ENCODE measurements around the gene CLDN1. TPM values are rescaled to one million over a fixed set of nuclear protein-coding genes. Genes with fewer than 3 reads are reported as not detected.

The CLDN1 gene
- total and polyA plus RNA-seq, 2 of the 13 experiments (the other 11 are each of a cell fraction or from before 2014, with no cell fraction given), result 42.7 to 51.6 TPM

DNA sequence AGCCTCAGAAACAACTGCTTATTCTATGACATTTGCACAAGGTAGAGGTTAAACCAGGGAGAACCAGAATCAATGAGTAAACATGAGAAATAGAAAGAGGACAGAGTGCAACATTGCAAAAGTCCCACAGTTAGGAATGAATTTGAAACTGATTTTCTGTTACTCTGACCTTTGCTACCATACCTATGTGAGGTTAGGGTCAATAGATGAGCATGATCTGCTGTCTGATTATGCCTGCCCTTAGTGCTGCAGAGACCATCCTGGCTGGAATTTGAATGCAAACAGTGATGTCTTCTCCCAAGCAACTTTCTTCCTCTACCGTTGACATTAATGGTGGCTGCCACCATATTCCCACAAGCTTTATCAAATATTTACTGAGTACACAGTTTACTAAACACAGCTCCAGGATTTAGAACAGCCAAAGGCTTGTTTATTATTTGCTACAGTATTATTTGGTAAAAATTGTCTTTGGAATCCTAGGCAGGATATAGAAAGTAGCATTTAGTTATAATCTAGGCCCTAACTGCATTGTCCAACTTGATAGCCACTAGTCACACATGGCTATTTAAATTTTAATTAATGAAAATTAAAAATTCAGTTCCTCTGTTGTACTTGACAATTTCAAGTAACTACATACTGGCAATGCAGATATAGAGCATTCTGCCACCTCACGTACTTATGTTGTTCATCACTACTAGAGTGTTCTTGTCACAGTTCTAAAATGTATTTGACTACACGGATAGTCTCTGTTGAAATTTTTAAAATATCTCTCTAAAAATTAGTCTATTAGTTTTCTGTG, 8.9 kb upstream of the CLDN1 start (continued):
- TF ChIP-seq, protein P1, sequence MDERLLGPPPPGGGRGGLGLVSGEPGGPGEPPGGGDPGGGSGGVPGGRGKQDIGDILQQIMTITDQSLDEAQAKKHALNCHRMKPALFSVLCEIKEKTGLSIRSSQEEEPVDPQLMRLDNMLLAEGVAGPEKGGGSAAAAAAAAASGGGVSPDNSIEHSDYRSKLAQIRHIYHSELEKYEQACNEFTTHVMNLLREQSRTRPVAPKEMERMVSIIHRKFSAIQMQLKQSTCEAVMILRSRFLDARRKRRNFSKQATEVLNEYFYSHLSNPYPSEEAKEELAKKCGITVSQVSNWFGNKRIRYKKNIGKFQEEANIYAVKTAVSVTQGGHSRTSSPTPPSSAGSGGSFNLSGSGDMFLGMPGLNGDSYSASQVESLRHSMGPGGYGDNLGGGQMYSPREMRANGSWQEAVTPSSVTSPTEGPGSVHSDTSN (CRISPR knock-in tag; IDR thresholded peaks at IDR 0.05), result no peak
- TF ChIP-seq HHEX (CRISPR knock-in tag; IDR thresholded peaks at IDR 0.05), result peak; percentile 65; the same call in 1 of the 2 replicates
- TF ChIP-seq PAF1 (CRISPR knock-in tag; IDR thresholded peaks at IDR 0.05), result no peak
- peak; percentile 99 for TF ChIP-seq ZNF317 (CRISPR knock-in tag; IDR thresholded peaks at IDR 0.05)
- TF ChIP-seq ZNF644 (CRISPR knock-in tag; IDR thresholded peaks at IDR 0.05; ENCODE audit: low read depth), result peak; percentile 95
- TF ChIP-seq RXRB (CRISPR knock-in tag; IDR thresholded peaks at IDR 0.05; ENCODE audit: borderline replicate concordance), result peak; percentile 96
- TF ChIP-seq, protein P2, sequence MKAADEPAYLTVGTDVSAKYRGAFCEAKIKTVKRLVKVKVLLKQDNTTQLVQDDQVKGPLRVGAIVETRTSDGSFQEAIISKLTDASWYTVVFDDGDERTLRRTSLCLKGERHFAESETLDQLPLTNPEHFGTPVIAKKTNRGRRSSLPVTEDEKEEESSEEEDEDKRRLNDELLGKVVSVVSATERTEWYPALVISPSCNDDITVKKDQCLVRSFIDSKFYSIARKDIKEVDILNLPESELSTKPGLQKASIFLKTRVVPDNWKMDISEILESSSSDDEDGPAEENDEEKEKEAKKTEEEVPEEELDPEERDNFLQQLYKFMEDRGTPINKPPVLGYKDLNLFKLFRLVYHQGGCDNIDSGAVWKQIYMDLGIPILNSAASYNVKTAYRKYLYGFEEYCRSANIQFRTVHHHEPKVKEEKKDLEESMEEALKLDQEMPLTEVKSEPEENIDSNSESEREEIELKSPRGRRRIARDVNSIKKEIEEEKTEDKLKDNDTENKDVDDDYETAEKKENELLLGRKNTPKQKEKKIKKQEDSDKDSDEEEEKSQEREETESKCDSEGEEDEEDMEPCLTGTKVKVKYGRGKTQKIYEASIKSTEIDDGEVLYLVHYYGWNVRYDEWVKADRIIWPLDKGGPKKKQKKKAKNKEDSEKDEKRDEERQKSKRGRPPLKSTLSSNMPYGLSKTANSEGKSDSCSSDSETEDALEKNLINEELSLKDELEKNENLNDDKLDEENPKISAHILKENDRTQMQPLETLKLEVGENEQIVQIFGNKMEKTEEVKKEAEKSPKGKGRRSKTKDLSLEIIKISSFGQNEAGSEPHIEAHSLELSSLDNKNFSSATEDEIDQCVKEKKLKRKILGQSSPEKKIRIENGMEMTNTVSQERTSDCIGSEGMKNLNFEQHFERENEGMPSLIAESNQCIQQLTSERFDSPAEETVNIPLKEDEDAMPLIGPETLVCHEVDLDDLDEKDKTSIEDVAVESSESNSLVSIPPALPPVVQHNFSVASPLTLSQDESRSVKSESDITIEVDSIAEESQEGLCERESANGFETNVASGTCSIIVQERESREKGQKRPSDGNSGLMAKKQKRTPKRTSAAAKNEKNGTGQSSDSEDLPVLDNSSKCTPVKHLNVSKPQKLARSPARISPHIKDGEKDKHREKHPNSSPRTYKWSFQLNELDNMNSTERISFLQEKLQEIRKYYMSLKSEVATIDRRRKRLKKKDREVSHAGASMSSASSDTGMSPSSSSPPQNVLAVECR (CRISPR knock-in tag; IDR thresholded peaks at IDR 0.05; ENCODE audit: borderline replicate concordance), result peak; percentile 35; the same call in 1 of the 2 replicates
- TF ChIP-seq ZNF225 (CRISPR knock-in tag; IDR thresholded peaks at IDR 0.05), result no peak
- TF ChIP-seq NFIC (IDR thresholded peaks at IDR 0.05; ENCODE audit: low read length), result peak; percentile 92
- no peak for TF ChIP-seq ZNF768 (CRISPR knock-in tag; IDR thresholded peaks at IDR 0.05)
- no peak for TF ChIP-seq ZNF720 (CRISPR knock-in tag; IDR thresholded peaks at IDR 0.05)
- TF ChIP-seq, protein P3, sequence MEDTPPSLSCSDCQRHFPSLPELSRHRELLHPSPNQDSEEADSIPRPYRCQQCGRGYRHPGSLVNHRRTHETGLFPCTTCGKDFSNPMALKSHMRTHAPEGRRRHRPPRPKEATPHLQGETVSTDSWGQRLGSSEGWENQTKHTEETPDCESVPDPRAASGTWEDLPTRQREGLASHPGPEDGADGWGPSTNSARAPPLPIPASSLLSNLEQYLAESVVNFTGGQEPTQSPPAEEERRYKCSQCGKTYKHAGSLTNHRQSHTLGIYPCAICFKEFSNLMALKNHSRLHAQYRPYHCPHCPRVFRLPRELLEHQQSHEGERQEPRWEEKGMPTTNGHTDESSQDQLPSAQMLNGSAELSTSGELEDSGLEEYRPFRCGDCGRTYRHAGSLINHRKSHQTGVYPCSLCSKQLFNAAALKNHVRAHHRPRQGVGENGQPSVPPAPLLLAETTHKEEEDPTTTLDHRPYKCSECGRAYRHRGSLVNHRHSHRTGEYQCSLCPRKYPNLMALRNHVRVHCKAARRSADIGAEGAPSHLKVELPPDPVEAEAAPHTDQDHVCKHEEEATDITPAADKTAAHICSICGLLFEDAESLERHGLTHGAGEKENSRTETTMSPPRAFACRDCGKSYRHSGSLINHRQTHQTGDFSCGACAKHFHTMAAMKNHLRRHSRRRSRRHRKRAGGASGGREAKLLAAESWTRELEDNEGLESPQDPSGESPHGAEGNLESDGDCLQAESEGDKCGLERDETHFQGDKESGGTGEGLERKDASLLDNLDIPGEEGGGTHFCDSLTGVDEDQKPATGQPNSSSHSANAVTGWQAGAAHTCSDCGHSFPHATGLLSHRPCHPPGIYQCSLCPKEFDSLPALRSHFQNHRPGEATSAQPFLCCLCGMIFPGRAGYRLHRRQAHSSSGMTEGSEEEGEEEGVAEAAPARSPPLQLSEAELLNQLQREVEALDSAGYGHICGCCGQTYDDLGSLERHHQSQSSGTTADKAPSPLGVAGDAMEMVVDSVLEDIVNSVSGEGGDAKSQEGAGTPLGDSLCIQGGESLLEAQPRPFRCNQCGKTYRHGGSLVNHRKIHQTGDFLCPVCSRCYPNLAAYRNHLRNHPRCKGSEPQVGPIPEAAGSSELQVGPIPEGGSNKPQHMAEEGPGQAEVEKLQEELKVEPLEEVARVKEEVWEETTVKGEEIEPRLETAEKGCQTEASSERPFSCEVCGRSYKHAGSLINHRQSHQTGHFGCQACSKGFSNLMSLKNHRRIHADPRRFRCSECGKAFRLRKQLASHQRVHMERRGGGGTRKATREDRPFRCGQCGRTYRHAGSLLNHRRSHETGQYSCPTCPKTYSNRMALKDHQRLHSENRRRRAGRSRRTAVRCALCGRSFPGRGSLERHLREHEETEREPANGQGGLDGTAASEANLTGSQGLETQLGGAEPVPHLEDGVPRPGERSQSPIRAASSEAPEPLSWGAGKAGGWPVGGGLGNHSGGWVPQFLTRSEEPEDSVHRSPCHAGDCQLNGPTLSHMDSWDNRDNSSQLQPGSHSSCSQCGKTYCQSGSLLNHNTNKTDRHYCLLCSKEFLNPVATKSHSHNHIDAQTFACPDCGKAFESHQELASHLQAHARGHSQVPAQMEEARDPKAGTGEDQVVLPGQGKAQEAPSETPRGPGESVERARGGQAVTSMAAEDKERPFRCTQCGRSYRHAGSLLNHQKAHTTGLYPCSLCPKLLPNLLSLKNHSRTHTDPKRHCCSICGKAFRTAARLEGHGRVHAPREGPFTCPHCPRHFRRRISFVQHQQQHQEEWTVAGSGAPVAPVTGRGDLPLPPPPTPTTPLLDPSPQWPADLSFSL (CRISPR knock-in tag; IDR thresholded peaks at IDR 0.05), result no peak
- no peak for TF ChIP-seq DR1 (CRISPR knock-in tag; IDR thresholded peaks at IDR 0.05)
- TF ChIP-seq ZNF251 (CRISPR knock-in tag; IDR thresholded peaks at IDR 0.05), result no peak
- no peak for TF ChIP-seq ZNF441 (CRISPR knock-in tag; IDR thresholded peaks at IDR 0.05; ENCODE audit: borderline replicate concordance)
- TF ChIP-seq, protein P4, sequence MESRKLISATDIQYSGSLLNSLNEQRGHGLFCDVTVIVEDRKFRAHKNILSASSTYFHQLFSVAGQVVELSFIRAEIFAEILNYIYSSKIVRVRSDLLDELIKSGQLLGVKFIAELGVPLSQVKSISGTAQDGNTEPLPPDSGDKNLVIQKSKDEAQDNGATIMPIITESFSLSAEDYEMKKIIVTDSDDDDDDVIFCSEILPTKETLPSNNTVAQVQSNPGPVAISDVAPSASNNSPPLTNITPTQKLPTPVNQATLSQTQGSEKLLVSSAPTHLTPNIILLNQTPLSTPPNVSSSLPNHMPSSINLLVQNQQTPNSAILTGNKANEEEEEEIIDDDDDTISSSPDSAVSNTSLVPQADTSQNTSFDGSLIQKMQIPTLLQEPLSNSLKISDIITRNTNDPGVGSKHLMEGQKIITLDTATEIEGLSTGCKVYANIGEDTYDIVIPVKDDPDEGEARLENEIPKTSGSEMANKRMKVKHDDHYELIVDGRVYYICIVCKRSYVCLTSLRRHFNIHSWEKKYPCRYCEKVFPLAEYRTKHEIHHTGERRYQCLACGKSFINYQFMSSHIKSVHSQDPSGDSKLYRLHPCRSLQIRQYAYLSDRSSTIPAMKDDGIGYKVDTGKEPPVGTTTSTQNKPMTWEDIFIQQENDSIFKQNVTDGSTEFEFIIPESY (CRISPR knock-in tag; IDR thresholded peaks at IDR 0.05), result 0 out of 2 replicates have a peak, but pooled peaks have one; percentile 19
